ENCODE results near the gene SLX1A.

DNA sequence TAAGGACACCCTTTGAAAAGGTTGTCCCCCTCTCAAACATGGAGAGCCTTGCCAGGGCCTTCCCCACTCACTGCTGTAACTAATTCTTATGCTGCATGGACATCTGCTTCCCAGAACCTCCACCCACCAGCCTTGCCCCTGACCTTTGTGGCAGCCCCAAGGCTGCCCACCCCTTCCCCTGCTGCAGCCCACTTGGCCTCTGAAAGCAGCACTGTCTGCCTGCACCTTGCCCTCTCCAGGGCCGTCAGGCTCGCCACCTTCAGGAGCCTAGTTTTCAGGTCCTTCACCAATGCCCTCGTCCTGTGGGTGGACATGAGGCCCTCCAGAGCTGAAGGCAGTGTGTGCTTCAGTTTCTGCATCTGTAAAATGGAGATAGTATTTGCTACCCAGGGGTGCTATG, 12.9 kb upstream of the SLX1A start:
- TF ChIP-seq, protein P1, sequence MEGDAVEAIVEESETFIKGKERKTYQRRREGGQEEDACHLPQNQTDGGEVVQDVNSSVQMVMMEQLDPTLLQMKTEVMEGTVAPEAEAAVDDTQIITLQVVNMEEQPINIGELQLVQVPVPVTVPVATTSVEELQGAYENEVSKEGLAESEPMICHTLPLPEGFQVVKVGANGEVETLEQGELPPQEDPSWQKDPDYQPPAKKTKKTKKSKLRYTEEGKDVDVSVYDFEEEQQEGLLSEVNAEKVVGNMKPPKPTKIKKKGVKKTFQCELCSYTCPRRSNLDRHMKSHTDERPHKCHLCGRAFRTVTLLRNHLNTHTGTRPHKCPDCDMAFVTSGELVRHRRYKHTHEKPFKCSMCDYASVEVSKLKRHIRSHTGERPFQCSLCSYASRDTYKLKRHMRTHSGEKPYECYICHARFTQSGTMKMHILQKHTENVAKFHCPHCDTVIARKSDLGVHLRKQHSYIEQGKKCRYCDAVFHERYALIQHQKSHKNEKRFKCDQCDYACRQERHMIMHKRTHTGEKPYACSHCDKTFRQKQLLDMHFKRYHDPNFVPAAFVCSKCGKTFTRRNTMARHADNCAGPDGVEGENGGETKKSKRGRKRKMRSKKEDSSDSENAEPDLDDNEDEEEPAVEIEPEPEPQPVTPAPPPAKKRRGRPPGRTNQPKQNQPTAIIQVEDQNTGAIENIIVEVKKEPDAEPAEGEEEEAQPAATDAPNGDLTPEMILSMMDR (IDR thresholded peaks at IDR 0.05), result no peak
- TF ChIP-seq POLR2A (IDR thresholded peaks at IDR 0.05), result no peak

All from body of pancreas (tissue), 4 donors.